ENCODE results near the gene AGBL4. TPM values are rescaled to one million over a fixed set of nuclear protein-coding genes. Genes with fewer than 3 reads are reported as not detected.

AGBL4 gene
- total RNA-seq, 1 donor from 2014 or later: not detected

GRCh38 chr1:49622877-49623276 lies 400.9 kb downstream of the AGBL4 start:
- DNase-seq (no peak), ATAC-seq (no peak)
- no peak for TF ChIP-seq CTCF (IDR thresholded peaks at IDR 0.05)
- no peaks in the 10 kb centered on the region for H3K9me3 ChIP-seq
- intact Hi-C loops (cut with DNase I): no loop called here
- no peak overlapping the region for H3K27ac ChIP-seq
- H3K27me3 ChIP-seq: no peaks in the 10 kb centered on the region
- H3K36me3 ChIP-seq: no peaks in the 10 kb centered on the region
- H3K4me3 ChIP-seq: no peak overlapping the region
- H3K4me1 ChIP-seq: no peaks in the 10 kb centered on the region

GRCh38 chr1:49606082-49606481 lies 417.7 kb downstream of the AGBL4 start:
- TF ChIP-seq CTCF (IDR thresholded peaks at IDR 0.05): no peak
- ATAC-seq: no peak
- intact Hi-C loops (cut with DNase I): no loop called here
- no peak overlapping the region for H3K4me3 ChIP-seq
- no peaks in the 10 kb centered on the region for H3K36me3 ChIP-seq
- H3K27ac ChIP-seq: no peak overlapping the region
- H3K9me3 ChIP-seq: no peaks in the 10 kb centered on the region
- H3K27me3 ChIP-seq: no peaks in the 10 kb centered on the region
- DNase-seq: no peak
- no peaks in the 10 kb centered on the region for H3K4me1 ChIP-seq

- no peak overlapping the region for H3K4me3 ChIP-seq
- no peak overlapping the region for H3K27ac ChIP-seq
- intact Hi-C loops (cut with DNase I): no loop called here
- H3K9me3 ChIP-seq: peaks cover 5% of the 10 kb centered on the region
- H3K36me3 ChIP-seq: no peaks in the 10 kb centered on the region
- no peak for TF ChIP-seq CTCF (IDR thresholded peaks at IDR 0.05)
- no peaks in the 10 kb centered on the region for H3K27me3 ChIP-seq
- ATAC-seq (no peak), DNase-seq (no peak)
- no peaks in the 10 kb centered on the region for H3K4me1 ChIP-seq
These were observed 426.3 kb downstream of the AGBL4 start for GRCh38 chr1:49597436-49597835.

- no peak overlapping the region for H3K27ac ChIP-seq
- no peak for ATAC-seq
- TF ChIP-seq CTCF (IDR thresholded peaks at IDR 0.05): no peak
- no peak overlapping the region for H3K4me3 ChIP-seq
- DNase-seq: no peak
- peaks cover 12% of the 10 kb centered on the region for H3K9me3 ChIP-seq
- intact Hi-C loops (cut with DNase I): no loop called here
- H3K27me3 ChIP-seq: no peaks in the 10 kb centered on the region
- H3K36me3 ChIP-seq: no peaks in the 10 kb centered on the region
- no peaks in the 10 kb centered on the region for H3K4me1 ChIP-seq
These were observed 447.3 kb downstream of the AGBL4 start for GRCh38 chr1:49576327-49576901.

- Histone ChIP-seq H3K27ac (no peak overlapping the region), H3K36me3 (no peaks in the 10 kb centered on the region), H3K27me3 (no peaks in the 10 kb centered on the region), H3K4me3 (no peak overlapping the region), H3K9me3 (no peaks in the 10 kb centered on the region), H3K4me1 (no peaks in the 10 kb centered on the region)
- TF ChIP-seq CTCF (IDR thresholded peaks at IDR 0.05): no peak
- intact Hi-C loops (cut with DNase I): no loop called here
- DNase-seq (no peak), ATAC-seq (peak; percentile 23)
These were observed 467.0 kb downstream of the AGBL4 start for GRCh38 chr1:49556676-49557234.

GRCh38 chr1:49552101-49552500 lies 471.7 kb downstream of the AGBL4 start:
- intact Hi-C loops (cut with DNase I): no loop called here
- TF ChIP-seq CTCF (IDR thresholded peaks at IDR 0.05): no peak
- Histone ChIP-seq H3K27me3 (no peaks in the 10 kb centered on the region), H3K9me3 (no peaks in the 10 kb centered on the region), H3K36me3 (no peaks in the 10 kb centered on the region), H3K4me1 (no peaks in the 10 kb centered on the region), H3K4me3 (no peak overlapping the region), H3K27ac (no peak overlapping the region)
- no peak for DNase-seq
- no peak for ATAC-seq

All from upper lobe of right lung (tissue), 1 donor.